Heart right ventricle (tissue), 16 donors: ENCODE measurements around the gene ENDOD1. TPM values are rescaled to one million over a fixed set of nuclear protein-coding genes. Genes with fewer than 3 reads are reported as not detected.

Experiments
- ATAC-seq, 8 donors: fragments of 200-7000 bp; cut with Tn5 transposase; one replicate each; pipeline ENCODE4 v1.9.1; 2020; ENCODE audit warnings: mild to moderate bottlenecking in 8 of 8, moderate library complexity in 8 of 8, moderate number of reproducible peaks in 1 of 8
- DNase-seq, 2 donors: peaks; one replicate each; pipeline ENCODE4 v3.0.0-alpha.2; 2020
- H3K27ac ChIP-seq, 10 donors: fragments of 200-600 bp; sonication (generic) in 2 of 10; one replicate each; pipeline versions ENCODE4 v1.5.0 to v1.8.0; 2020 to 2022; ENCODE audit warnings: mild to moderate bottlenecking in 3 of 10
- H3K27me3 ChIP-seq, 7 donors: fragments of 200-600 bp; one replicate each; pipeline ENCODE4 v1.8.0; 2021 to 2022; ENCODE audit warnings: mild to moderate bottlenecking in 2 of 7
- H3K36me3 ChIP-seq, 9 donors: fragments of 200-600 bp; sonication (generic) in 1 of 9; one replicate each; pipeline versions ENCODE4 v1.5.0 to v1.8.0; 2020 to 2022; ENCODE audit warnings: mild to moderate bottlenecking in 2 of 9
- H3K4me1 ChIP-seq, 9 donors: fragments of 200-600 bp; sonication (generic) in 1 of 9; one replicate each; pipeline versions ENCODE4 v1.5.0 to v1.8.0; 2020 to 2022; ENCODE audit warnings: mild to moderate bottlenecking in 4 of 9
- H3K4me3 ChIP-seq, 10 donors: fragments of 200-600 bp; sonication (generic) in 2 of 10; one replicate each; pipeline versions ENCODE4 v1.5.0 to v1.8.0; 2020 to 2022; ENCODE audit warnings: mild to moderate bottlenecking in 7 of 10, moderate library complexity in 2 of 10
- H3K9me3 ChIP-seq, 11 donors: fragments of 200-600 bp in 10 of 11; sonication (generic) in 2 of 11; one replicate each; pipeline versions ENCODE4 v1.5.0 to v1.8.0; 2013 to 2022; ENCODE audit warnings: mild to moderate bottlenecking in 2 of 11, control low read depth in 1 of 11, moderate library complexity in 1 of 11
- WGBS, 2 donors: extraction: QIAGEN DNeasy Blood & Tissue Kit; methylation state at CpG; one replicate each; pipeline ENCODE4 v1.1.7; 2013; ENCODE audit warnings: inconsistent platforms in 1 of 2; 5-methylcytosine and 5-hydroxymethylcytosine counted together
- intact Hi-C, 10 donors: fragments of 100-400 bp; cut with DNase I; formaldehyde crosslinking; loops; one replicate each; pipeline versions ENCODE4 v1.11.1 to v1.14.2; 2022
- polyA plus RNA-seq, 2 donors: library from polyadenylated mRNA; stranded (reverse); fragments of 200-250 nt; gene quantifications; one replicate each; pipeline ENCODE4 v1.2.3, GENCODE V29; 2013
- total RNA-seq, 10 donors: library from RNA; stranded (reverse); fragmentation: NEBNext Ultra II Directional in 3 of 10; extraction: Animal tissue kit (Norgen Biotek cat#: 25700) in 3 of 10; gene quantifications; one replicate each; pipeline versions ENCODE4 v1.2.1 to v1.2.4, GENCODE V29; 2021 to 2023
- TF ChIP-seq, protein P1 (sequence below), 9 donors: fragments of 200-600 bp; sonication (generic) in 2 of 9; IDR thresholded peaks; one replicate each; pipeline versions ENCODE4 v1.5.0 to v1.8.0; 2021 to 2022; ENCODE audit warnings: antibody characterized with exemption in 9 of 9, mild to moderate bottlenecking in 5 of 9, moderate library complexity in 1 of 9
- donor health status: Arrhythmogenic right ventricular cardiomyopathy.
- donor health status: ischemic (EF 13 %, LVEDD 7.1; RV severe dilation, severe dysfunction).
- donor health status: healthy with polysubstance abuse.
- donor health status: DM: no; HTN: yes; CAD: no.
- donor health status: DM: no; HTN: no; CAD: no.
- donor health status: ischemic (EF 25% LVEDD 6.9; RV normal size, moderate dysfunction).
- donor health status: ischemic (EF 25% LVEDD 5.7; RV mildly dilated, moderate dysfunction).
- donor health status: healthy.
- donor health status: DM: yes; HTN: yes; CAD: no.
- donor health status: Ischemic cardiomyopathy.
- donor health status: ischemic (EF 35%, LVEDD 5.7; RV mildly dilated, moderate dysfunction).
- donor health status: nonischemic (EF 11% LVEDD 7.7; RV severe dilation, severe dysfunction).
- donor health status: DM: yes; HTN: yes; CAD: no.
- donor health status: PGD.
- donor health status: ischemic (EF 29% LVEDD 5.4; RV normal size, mild dysfunction).
- donor health status: nonischemic (EF 23%, LVEDD 6.1; RV moderate dilation, normal function).

The ENDOD1 gene
- total and polyA plus RNA-seq, 12 donors, result 3.7 to 15.0 (median 11.0) TPM

DNA sequence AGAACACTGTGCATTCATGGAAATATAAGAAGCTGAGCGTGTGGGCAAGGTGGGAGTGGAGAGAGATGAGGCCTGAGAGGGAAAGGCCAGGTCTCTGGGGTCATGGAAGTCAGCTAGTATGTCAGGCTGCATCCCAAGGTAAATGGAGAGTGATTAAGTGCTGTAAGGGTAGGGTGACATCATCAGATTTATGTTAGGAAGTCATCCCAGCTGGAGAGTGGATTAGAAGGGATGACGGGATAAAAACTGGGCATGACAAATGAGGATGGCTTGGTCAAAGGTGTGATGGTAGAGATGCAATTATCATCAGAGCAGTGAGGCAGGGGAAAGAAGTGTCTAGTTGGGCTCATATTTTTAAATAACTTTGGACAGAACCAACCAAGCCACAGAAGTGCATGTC lies 3.5 kb upstream of the ENDOD1 start:
- intact Hi-C loops, result no loop called here
- H3K4me1 ChIP-seq, result peaks cover 0 to 22% (median 16%) of the 10 kb centered on the region in 9 donors
- 84 to 88% methylated on average over 2 of the region's 2 CpGs for WGBS, 2 donors
- no peak overlapping the region for H3K4me3 ChIP-seq
- DNase-seq (no peak), ATAC-seq (no peak)
- TF ChIP-seq, protein P1, sequence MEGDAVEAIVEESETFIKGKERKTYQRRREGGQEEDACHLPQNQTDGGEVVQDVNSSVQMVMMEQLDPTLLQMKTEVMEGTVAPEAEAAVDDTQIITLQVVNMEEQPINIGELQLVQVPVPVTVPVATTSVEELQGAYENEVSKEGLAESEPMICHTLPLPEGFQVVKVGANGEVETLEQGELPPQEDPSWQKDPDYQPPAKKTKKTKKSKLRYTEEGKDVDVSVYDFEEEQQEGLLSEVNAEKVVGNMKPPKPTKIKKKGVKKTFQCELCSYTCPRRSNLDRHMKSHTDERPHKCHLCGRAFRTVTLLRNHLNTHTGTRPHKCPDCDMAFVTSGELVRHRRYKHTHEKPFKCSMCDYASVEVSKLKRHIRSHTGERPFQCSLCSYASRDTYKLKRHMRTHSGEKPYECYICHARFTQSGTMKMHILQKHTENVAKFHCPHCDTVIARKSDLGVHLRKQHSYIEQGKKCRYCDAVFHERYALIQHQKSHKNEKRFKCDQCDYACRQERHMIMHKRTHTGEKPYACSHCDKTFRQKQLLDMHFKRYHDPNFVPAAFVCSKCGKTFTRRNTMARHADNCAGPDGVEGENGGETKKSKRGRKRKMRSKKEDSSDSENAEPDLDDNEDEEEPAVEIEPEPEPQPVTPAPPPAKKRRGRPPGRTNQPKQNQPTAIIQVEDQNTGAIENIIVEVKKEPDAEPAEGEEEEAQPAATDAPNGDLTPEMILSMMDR (IDR thresholded peaks at IDR 0.05), result no peak
- H3K27ac ChIP-seq, result no peak overlapping the region
- no peaks in the 10 kb centered on the region for H3K9me3 ChIP-seq
- peaks cover 0 to 4% (median 0%) of the 10 kb centered on the region in 7 donors for H3K27me3 ChIP-seq
- no peaks in the 10 kb centered on the region for H3K36me3 ChIP-seq

DNA sequence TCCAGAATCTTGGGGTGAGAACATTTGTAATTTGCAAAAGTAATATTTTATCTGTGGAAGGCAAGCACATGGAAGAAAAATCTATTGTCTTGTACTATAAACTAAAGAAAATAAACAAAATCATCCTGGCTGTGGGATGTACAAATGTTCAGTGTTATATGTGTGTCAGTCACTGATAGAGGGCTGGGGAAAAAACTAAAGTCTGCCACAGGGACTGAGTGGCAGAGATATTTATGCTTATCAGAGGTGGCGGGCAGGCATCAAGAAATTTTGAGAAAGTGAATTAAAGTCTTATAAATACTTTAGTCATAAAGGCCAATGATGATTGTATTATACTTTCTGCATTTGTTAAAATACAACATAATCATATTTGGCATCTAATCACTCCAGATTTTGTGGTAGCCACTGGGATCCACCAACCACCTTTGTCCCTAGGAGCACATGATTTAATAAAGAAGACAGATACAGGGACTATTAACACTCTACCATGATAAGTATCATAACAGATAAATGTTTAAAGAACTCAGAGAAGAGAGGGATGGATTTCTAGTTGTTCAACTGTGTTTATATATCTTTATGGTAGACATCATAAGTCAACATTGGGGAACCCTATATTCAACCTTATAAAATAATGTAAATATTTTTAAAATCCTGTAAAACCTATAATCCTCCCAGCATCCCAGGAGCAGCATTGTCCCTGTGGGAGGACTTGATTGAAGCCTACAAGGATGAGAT lies 2.6 kb upstream of the ENDOD1 start:
- intact Hi-C loops, result no loop called here
- DNase-seq (no peak), ATAC-seq (no peak)
- no peak overlapping the region for H3K27ac ChIP-seq
- TF ChIP-seq, protein P1 (IDR thresholded peaks at IDR 0.05), result no peak
- H3K4me1 ChIP-seq, result peaks cover 0 to 27% (median 19%) of the 10 kb centered on the region in 9 donors
- no peaks in the 10 kb centered on the region for H3K9me3 ChIP-seq
- 92 to 98% methylated on average over 1 of the region's 1 CpG for WGBS, 2 donors
- H3K27me3 ChIP-seq, result peaks cover 0 to 5% (median 0%) of the 10 kb centered on the region in 7 donors
- no peaks in the 10 kb centered on the region for H3K36me3 ChIP-seq
- no peak overlapping the region for H3K4me3 ChIP-seq

DNA sequence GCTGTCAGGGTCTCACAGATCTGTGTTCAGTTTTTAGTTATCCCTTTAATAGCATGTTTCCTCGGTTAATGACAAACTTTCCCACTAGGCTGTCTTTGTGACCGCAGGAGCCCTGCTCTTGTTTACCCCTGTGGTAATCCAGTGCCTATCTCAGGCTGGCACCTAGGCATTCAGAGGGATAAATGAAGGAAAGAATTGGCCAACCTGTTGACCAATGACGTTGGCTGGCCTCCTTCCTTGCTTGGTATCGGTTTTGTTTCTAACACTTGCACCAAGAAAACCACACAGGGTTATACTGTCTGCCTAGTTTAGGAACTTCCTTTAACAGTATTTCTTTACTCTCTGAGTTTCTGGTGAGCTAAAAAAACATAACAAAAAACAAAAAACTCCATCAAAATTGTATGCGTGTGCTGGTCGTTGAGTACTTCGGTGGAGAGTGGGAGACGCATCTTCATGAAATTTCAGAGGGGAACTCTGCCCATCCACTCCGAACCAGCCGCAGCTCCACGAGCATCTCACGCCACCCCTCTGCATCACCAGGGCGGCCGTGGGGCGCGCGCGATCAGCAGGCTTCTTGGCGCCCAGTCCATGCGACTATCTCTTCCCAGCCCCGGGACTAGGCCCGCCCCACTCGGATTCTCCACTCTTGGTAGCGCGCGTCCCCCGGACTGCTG lies 563 bp upstream of the ENDOD1 start:
- peak overlapping the region; percentile 81 to 97 (median 95) for H3K4me3 ChIP-seq
- DNase-seq (no peak), ATAC-seq (peak; percentile 62 to 83 (median 75))
- TF ChIP-seq, protein P1 (IDR thresholded peaks at IDR 0.05), result no peak
- H3K27ac ChIP-seq, result peak overlapping the region; percentile 74 to 97 (median 94)
- intact Hi-C loops, result no loop called here
- peaks cover 0 to 45% (median 22%) of the 10 kb centered on the region in 9 donors for H3K4me1 ChIP-seq
- no peaks in the 10 kb centered on the region for H3K36me3 ChIP-seq
- H3K9me3 ChIP-seq, result no peaks in the 10 kb centered on the region
- peaks cover 0 to 5% (median 0%) of the 10 kb centered on the region in 7 donors for H3K27me3 ChIP-seq
- 13 to 14% methylated on average over 27 of the region's 27 CpGs for WGBS, 2 donors

DNA sequence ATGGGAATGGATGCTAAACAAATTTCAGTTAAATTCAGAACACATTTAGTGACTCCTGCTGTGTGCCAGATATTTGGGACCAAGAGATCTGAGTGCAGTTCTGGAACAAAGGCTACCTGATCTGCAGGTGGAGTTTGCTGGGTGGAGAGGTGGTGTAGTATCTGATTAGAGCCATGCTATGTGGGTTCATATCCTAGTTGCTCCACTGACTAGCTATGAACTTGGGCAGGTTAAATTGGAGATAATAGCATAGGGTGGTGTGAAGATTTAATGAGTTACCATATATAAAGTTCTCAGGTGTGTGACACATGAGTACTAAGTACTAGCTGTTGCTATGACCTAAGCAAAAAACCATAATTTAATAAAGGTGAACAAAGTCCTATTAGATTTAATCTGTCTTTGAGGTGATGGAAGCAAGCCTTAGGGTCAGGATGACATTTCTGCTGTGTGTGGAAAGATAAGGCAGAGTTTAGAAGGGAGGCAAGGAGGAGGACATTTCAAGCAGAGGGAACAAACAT lies 2.1 kb downstream of the ENDOD1 start:
- no peaks in the 10 kb centered on the region for H3K9me3 ChIP-seq
- peaks cover 0 to 5% (median 0%) of the 10 kb centered on the region in 7 donors for H3K27me3 ChIP-seq
- TF ChIP-seq, protein P1 (IDR thresholded peaks at IDR 0.05), result no peak
- ATAC-seq (no peak), DNase-seq (no peak)
- peak overlapping the region in 2 of 10 donors; percentile 82 to 96 for H3K4me3 ChIP-seq
- peaks cover 0 to 60% (median 34%) of the 10 kb centered on the region in 9 donors for H3K4me1 ChIP-seq
- H3K27ac ChIP-seq, result no peak overlapping the region
- intact Hi-C loops, result loop anchor here in 4 of 10 donors (2.0 to 10.0 kb wide), 3 partner anchors 15 to 53 kb away; no protein-coding TSS in a partner anchor
- H3K36me3 ChIP-seq, result peaks cover 0 to 4% (median 0%) of the 10 kb centered on the region in 9 donors
